Measurements from ENCODE around the gene COA8. TPM values are rescaled to one million over a fixed set of nuclear protein-coding genes. Genes with fewer than 3 reads are reported as not detected.
"Not testable (repeated sequence)": the region's sequence is repeated elsewhere in the genome, so short reads cannot be mapped to it uniquely, and the experiment has no call there.

The COA8 gene
- total RNA-seq, 2 donors from 2014 or later, result 37.8 to 42.5 TPM

DNA sequence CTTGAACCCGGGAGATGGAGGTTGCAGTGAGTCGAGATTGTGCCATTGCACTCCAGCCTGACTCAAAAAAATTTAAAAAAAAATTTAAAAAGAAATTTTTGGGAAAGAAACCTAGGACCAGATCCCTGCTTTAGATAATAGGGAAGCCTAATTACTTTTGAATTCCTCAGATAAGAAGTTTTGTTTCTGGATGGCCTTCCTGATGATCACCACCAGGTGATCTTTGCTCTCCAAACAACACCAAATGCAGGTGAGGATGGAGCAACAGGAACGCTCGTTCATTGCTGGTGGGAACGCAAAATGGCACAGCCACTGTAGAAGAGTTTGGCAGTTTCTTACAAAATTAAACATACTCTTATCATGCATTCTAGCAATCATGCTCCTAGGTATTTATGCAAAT, 37.7 kb downstream of the COA8 start:
- intact Hi-C loops (cut with DNase I), result no loop called here
- no peak for ATAC-seq
- no peak for DNase-seq

GRCh38 chr14:103604620-103605019, 41.9 kb downstream of the COA8 start:
- no peak for DNase-seq
- intact Hi-C loops (cut with DNase I), result no loop called here
- ATAC-seq, result no peak

- ATAC-seq (peak; percentile 93 to 94), DNase-seq (peak; percentile 78)
- intact Hi-C loops (cut with DNase I), result no loop called here
These were observed 44.4 kb downstream of the COA8 start for GRCh38 chr14:103606963-103607668.

DNA sequence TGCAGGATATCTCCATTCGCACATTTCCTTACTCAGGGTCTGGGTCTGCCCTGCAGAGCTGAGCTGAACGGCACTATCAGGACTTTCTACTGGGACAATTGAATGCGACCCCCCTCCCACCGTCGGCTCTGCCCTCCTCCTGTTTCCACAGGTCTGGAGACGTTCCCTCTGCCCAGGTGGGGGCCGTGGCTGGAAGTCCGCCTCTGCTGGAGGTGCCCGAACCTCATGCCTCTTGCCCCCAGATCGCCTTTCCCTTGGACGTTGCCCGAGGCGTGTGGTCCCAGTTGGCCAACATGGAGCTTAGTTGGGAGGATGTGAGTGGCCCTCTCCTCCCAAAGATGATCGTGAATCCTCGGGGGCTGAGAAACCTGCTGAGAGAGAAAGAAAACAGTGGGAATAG, 45.1 kb downstream of the COA8 start:
- DNase-seq (no peak), ATAC-seq (no peak)
- intact Hi-C loops (cut with DNase I), result no loop called here

DNA sequence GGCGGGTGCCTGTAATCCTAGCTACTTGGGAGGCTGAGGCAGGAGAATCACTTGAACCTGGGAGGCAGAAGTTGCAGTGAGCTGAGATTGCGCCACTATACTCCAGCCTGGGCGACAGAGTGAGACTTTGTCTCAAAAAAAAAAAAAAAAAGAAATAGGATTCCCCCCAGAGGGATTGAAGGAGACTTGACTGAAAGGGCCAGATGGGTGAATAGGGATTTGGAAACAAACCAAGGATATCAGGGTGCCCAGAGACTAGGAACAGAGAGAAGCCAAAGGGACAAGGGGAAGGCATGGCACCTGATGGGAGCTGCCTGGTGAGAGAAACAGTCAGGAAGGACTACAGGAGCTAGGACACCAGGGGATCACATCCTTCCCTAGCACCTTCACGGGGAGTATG, 46.3 kb downstream of the COA8 start:
- intact Hi-C loops (cut with DNase I); ATAC-seq; DNase-seq: not testable (repeated sequence)

GRCh38 chr14:103611215-103611614, 48.5 kb downstream of the COA8 start:
- ATAC-seq, result no peak
- no peak for DNase-seq
- intact Hi-C loops (cut with DNase I), result no loop called here

GRCh38 chr14:103613517-103613916, 50.8 kb downstream of the COA8 start:
- no peak for ATAC-seq
- intact Hi-C loops (cut with DNase I), result no loop called here

DNA sequence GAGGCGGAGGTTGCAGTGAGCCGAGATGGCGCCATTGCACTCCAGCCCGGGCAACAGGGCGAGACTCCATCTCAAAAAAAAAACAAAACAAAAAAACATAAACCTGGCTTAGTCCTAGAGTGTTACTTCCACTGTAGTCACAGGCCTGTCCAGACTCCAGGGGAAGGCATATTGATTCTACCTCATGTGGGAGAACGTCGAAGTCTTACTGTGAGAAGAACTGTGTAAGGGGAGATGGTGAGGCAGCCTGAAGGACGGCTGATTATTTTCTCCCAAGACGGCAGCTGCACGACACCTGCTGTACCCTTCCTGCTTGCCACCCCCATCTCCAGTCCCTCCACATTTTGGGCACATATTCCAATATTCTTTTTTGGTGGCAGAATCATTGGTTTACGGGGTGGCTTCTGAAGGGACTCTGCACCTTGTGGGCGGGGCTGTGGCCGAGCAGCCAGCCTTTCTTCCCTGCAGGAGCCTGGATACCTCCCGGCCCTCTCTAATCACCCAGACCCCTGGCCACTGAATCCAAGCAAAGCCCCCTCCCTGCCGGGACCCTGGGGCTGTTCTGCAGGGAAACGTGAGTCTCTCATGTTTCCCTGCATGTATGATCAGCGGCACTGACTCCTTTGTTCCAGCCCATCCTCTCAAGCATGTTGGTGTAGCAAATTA, 54.0 kb downstream of the COA8 start:
- ATAC-seq (no peak), DNase-seq (no peak)
- intact Hi-C loops (cut with DNase I), result no loop called here

More at GRCh38 chr14:103613517-103613916, 50.8 kb downstream of the COA8 start:
- no peak for DNase-seq

DNA sequence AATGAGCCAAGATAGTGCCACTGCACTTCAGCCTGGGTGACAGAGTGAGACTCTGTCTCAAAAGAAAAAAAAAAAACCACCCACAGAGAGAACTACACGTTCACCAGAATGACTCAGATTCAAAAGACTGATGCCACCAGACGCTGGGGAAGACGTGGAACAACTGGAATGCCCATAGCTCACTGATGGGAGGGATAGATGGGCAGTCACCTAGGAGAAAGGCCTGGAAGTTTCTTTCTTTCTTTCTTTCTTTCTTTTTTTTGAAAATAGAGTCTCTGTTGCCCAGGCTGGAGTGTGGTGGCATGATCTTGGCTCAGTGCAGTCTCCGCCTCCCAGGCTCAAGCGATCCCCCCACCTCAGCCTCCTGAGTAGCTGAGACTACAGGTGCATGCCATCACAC, 56.3 kb downstream of the COA8 start:
- DNase-seq (no peak), ATAC-seq (no peak)
- intact Hi-C loops (cut with DNase I), result no loop called here

DNA sequence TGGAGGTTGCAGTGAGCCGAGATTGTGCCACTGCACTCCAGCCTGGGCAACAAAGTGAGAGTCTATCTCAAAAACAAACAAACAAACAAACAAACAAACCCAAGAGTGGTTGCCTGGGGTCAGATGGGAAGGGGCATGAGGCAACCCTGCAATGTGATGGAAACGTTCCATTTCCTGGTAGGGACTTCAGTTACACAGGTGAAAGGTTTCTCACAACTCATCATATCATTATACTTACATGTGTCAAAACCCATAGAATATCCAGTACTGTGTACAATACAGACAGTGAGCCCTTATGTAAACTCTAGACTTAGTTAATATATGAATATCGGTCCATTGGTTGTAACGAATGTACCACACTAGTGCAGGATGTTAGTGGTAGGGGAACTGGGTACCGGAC, 59.1 kb downstream of the COA8 start:
- intact Hi-C loops (cut with DNase I), result loop anchor here in 1 of 2 donors (10.0 kb wide), 1 partner anchor 47 kb away; no protein-coding TSS in a partner anchor

GRCh38 chr14:103623308-103623707, 60.5 kb downstream of the COA8 start:
- DNase-seq (no peak), ATAC-seq (no peak)
- intact Hi-C loops (cut with DNase I), result loop anchor here in 1 of 2 donors (10.0 kb wide), 1 partner anchor 49 kb away; no protein-coding TSS in a partner anchor

More for the DNA sequence above, 59.1 kb downstream of the COA8 start:
- DNase-seq (no peak), ATAC-seq (no peak)

GRCh38 chr14:103623883-103624482, 61.2 kb downstream of the COA8 start:
- ATAC-seq (peak in 1 of 2 donors; percentile 1), DNase-seq (peak; percentile 69)
- intact Hi-C loops (cut with DNase I), result loop anchor here in 1 of 2 donors (10.0 kb wide), 1 partner anchor 49 kb away; no protein-coding TSS in a partner anchor

DNA sequence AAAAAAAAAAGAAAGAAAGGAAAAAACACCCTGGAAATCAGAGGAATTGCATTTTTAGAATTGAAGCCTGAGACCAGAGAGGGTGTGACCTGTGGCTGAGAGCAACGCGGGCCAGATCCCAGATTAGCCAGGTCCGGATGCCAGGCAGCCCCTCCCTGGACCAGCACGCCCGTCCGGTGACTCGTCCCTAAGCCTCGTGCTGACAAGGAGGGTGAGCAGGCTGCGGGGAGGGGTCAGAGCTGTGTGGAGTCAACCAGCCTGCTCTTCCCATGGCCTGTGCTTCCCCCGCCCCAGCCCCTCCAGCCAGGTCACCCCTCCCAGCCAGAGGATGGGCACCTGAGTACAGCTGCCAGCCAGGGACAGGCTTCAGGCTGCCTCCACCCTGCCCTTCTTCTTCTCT, 62.1 kb downstream of the COA8 start:
- DNase-seq (peak; percentile 87), ATAC-seq (peak in 1 of 2 donors; percentile 50)
- intact Hi-C loops (cut with DNase I), result loop anchor here in 1 of 2 donors (10.0 kb wide), 1 partner anchor 50 kb away; no protein-coding TSS in a partner anchor

GRCh38 chr14:103625356-103626095, 62.8 kb downstream of the COA8 start:
- DNase-seq (no peak), ATAC-seq (no peak)
- intact Hi-C loops (cut with DNase I), result loop anchor here in 1 of 2 donors (10.0 kb wide), 1 partner anchor 51 kb away; no protein-coding TSS in a partner anchor

GRCh38 chr14:103626146-103626850, 63.5 kb downstream of the COA8 start:
- intact Hi-C loops (cut with DNase I), result loop anchor here in 1 of 2 donors (10.0 kb wide), 1 partner anchor 51 kb away; no protein-coding TSS in a partner anchor
- no peak for ATAC-seq
- no peak for DNase-seq

DNA sequence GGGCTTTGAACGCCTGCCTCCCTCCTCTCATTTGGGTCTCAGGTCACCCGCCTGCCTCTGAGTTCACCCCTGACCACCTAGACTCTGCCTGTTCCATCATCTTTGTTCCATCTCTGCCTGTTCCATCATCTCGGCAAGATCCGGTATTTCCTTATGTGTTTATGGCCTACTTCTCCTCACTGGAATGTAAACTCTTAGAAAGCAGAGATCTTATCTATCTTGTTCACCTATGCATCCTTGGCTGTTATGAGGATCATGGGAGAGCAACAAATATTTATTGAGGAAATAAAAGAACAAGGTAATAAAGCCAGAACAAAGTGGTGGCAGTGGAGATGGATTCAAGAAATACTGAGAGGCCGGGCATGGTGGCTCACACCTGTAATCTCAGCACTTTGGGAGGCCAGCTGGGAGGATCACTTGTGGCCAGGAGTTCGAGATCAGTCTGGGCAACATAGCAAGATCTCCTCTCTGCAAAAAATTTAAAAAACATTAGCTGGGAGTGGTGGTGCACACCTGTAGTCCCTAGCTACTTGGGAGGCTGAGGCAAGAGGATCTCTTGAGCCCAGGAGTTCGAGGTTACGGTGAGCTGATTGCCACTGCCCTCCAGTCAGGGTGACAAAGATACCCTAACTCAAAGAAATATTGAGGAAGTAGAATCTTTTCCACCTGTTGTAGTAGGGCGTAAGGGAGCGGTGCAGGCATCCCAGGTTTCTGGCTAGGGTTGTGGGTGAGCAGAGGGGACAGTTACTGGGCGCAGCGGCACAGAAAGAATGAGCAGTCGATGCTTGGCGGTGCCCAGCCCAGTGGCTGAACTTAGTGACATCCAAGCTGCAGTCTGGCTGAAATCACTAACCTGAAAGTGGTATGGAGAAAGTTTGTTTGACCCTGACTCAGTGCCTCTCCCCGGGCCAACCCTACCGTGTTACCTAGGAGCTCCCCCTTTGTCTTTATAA, 64.6 kb downstream of the COA8 start:
- ATAC-seq, result no peak
- no peak for DNase-seq
- intact Hi-C loops (cut with DNase I), result loop anchor here in 1 of 2 donors (10.0 kb wide), 1 partner anchor 53 kb away; no protein-coding TSS in a partner anchor

DNA sequence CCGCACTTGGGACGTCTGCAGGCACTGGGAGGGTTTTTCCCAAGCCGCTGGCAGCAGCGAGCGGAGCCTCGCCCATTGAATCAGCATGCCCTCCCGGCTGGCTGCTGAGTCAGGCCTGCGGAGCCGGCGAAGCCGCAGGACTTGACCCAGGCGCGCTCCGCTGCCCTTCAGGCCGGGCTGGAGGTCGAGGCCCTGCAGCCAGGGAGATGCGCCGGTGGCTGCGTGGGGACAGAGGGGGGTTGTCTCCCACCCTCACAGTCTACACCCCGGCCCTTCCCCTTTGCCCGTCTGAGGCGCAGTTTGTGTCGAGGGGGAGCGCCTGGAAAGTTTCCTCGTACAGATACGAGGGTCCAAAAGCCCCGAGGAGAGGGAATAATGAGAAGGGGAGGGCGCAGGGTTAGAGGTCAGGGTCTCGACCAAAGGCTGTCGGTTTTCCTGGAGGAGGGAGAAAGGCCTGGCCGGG, 65.5 kb downstream of the COA8 start:
- peak; percentile 88 for DNase-seq
- intact Hi-C loops (cut with DNase I), result loop anchor here in 1 of 2 donors (10.0 kb wide), 1 partner anchor 53 kb away; no protein-coding TSS in a partner anchor
- ATAC-seq, result peak; percentile 46 to 77

Data from left cardiac atrium (tissue), 4 donors.